RWPE1 (cell line): ENCODE measurements around the gene ACBD6.

Source experiments
- CTCF ChIA-PET: fragments of 350-600 bp; sonication (Branson Sonifier 250); formaldehyde crosslinking; extraction: SDS; loops from one replicate; lab custom pipeline; 2021; lab: Yijun Ruan, JAX
- POLR2A ChIA-PET: fragments of 400-600 bp; formaldehyde crosslinking; extraction: SDS; loops from one replicate; lab custom pipeline; 2020; ENCODE audit warnings: antibody characterized with exemption; ENCODE audit not compliant: low non-redundant PET; lab: Yijun Ruan, JAX
- DNase-seq: peaks from one replicate; pipeline ENCODE4 v3.0.0; 2012; ENCODE audit warnings: low spot score
- H3K27ac ChIP-seq: fragments of 450-650 bp; 2 replicates; pipeline ENCODE4 v1.5.1; 2017
- TF ChIP-seq, protein P1 (sequence below): fragments of 450-650 bp; conservative IDR thresholded peaks from 2 replicates; pipeline ENCODE4 v1.5.1; 2017; ENCODE audit warnings: low read depth, mild to moderate bottlenecking

ACBD6 gene

DNA sequence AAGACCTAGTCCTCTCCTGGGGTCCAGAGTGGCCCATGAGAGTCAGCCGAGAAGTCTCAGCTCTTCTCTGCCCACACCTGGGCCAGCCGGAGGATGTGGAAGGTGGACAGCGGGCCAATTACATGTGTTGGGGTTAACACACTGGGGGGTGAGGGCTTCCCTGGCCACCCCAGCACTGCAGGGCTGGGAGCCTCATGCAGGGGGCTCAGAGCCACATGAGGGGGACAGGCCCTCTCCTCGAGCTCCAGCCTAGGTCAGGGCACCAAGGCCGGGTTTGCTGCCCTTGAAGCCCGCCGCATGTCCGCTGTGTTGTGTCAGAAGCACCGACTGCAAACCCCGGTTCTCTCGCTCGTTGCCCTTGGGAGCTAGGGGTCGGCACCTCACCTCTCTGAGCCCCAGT is 241.8 kb downstream of the ACBD6 start:
- no peak overlapping the region for H3K27ac ChIP-seq
- ChIA-PET POLR2A (no interaction called here), CTCF (interaction anchor here (0.5 to 0.7 kb wide), 4 partner anchors 443 to 595 kb away, joined by 3 to 5 read pairs (median 4); no protein-coding TSS in a partner anchor)
- TF ChIP-seq, protein P1, sequence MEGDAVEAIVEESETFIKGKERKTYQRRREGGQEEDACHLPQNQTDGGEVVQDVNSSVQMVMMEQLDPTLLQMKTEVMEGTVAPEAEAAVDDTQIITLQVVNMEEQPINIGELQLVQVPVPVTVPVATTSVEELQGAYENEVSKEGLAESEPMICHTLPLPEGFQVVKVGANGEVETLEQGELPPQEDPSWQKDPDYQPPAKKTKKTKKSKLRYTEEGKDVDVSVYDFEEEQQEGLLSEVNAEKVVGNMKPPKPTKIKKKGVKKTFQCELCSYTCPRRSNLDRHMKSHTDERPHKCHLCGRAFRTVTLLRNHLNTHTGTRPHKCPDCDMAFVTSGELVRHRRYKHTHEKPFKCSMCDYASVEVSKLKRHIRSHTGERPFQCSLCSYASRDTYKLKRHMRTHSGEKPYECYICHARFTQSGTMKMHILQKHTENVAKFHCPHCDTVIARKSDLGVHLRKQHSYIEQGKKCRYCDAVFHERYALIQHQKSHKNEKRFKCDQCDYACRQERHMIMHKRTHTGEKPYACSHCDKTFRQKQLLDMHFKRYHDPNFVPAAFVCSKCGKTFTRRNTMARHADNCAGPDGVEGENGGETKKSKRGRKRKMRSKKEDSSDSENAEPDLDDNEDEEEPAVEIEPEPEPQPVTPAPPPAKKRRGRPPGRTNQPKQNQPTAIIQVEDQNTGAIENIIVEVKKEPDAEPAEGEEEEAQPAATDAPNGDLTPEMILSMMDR: no peak
- no peak for DNase-seq

GRCh38 chr1:180259431-180260338 is 242.7 kb downstream of the ACBD6 start:
- DNase-seq: no peak
- no peak overlapping the region for H3K27ac ChIP-seq
- TF ChIP-seq, protein P1: no peak
- POLR2A ChIA-PET: no interaction called here
- CTCF ChIA-PET: interaction anchor here (0.5 kb wide), 1 partner anchor 596 kb away, joined by 3 read pairs; no protein-coding TSS in a partner anchor

DNA sequence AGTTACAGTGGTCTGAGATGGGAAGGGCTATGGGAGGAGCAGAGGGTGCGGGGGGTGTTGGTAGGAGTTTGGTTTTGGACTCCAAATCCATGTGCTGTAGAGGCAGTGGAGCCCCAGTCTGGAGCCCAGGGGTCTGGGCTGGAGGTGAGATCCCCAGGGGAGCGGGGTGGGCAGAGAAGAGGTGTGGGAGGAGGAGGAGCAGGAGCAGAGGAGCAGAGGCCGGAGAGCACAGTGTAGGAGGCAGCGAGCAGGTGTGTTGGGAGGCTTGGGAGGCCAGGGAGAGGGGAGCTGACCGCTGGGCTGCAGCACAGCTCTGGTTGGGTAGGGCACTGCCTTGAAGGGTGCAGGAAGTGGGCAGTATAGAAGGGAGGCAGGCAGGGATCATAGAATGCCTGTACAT is 243.4 kb downstream of the ACBD6 start:
- ChIA-PET CTCF (no interaction called here), POLR2A (no interaction called here)
- no peak for DNase-seq
- TF ChIP-seq, protein P1: no peak
- H3K27ac ChIP-seq: no peak overlapping the region

DNA sequence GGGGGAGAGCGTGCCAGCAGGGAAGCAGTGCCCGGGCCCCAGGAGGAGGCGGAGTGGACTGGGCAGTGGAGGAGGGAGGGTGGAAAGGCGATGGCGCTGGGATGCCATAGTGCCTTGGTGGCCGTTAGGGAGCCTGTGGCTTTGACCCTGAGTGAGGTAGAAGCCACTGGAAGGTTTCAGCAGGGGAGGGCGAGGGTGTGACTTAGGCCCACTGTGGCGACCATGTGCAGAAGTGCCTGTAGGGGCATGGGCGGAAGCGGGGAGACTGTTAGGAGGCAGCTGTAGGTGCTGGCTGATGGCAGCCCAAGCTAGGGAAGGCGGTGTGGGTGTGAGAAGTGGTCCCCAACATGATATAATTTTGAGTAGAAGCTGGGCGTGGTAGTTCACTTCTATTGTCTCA is 244.1 kb downstream of the ACBD6 start:
- POLR2A ChIA-PET: no interaction called here
- CTCF ChIA-PET: no interaction called here
- no peak overlapping the region for H3K27ac ChIP-seq
- no peak for DNase-seq
- TF ChIP-seq, protein P1: no peak

GRCh38 chr1:180257486-180257885 is 244.9 kb downstream of the ACBD6 start:
- ChIA-PET CTCF (no interaction called here), POLR2A (no interaction called here)
- no peak for DNase-seq
- H3K27ac ChIP-seq: no peak overlapping the region
- TF ChIP-seq, protein P1: no peak

DNA sequence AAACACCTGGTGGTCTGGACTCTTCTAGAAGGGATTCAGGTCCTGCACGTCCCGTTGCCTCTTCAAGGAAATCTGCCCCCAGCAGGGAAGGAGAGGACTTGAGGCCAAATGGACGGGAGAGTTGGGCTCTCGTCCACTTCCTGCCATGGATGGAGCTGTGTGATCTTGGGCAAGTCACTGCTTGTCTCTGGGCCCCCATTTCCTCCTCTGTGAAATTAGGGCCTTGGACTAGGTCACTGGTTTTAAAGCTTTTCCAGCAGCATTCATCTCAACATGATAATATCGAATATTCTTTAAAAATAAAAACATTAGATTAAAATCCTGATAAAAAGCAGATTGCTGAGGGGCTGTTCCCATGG is 245.4 kb downstream of the ACBD6 start:
- CTCF ChIA-PET: no interaction called here

More for the DNA sequence above, 245.4 kb downstream of the ACBD6 start:
- POLR2A ChIA-PET: no interaction called here
- DNase-seq: no peak
- TF ChIP-seq, protein P1: no peak
- no peak overlapping the region for H3K27ac ChIP-seq
